Stimulated activated CD8-positive, alpha-beta memory T cell treated with anti-CD3 and anti-CD28 coated beads, Interleukin-2, amount 100 ng/mL, for 1 hour (primary cell): ENCODE results near the gene HNRNPD.
"Not testable (repeated sequence)": the region's sequence is repeated elsewhere in the genome, so short reads cannot be mapped to it uniquely, and the experiment has no call there.

ENCODE experiments used
- DNase-seq, 2 donors: peaks; one replicate each; pipeline ENCODE4 v3.0.0-alpha.2; 2020; ENCODE audit warnings: low read depth in 2 of 2

HNRNPD gene

DNA sequence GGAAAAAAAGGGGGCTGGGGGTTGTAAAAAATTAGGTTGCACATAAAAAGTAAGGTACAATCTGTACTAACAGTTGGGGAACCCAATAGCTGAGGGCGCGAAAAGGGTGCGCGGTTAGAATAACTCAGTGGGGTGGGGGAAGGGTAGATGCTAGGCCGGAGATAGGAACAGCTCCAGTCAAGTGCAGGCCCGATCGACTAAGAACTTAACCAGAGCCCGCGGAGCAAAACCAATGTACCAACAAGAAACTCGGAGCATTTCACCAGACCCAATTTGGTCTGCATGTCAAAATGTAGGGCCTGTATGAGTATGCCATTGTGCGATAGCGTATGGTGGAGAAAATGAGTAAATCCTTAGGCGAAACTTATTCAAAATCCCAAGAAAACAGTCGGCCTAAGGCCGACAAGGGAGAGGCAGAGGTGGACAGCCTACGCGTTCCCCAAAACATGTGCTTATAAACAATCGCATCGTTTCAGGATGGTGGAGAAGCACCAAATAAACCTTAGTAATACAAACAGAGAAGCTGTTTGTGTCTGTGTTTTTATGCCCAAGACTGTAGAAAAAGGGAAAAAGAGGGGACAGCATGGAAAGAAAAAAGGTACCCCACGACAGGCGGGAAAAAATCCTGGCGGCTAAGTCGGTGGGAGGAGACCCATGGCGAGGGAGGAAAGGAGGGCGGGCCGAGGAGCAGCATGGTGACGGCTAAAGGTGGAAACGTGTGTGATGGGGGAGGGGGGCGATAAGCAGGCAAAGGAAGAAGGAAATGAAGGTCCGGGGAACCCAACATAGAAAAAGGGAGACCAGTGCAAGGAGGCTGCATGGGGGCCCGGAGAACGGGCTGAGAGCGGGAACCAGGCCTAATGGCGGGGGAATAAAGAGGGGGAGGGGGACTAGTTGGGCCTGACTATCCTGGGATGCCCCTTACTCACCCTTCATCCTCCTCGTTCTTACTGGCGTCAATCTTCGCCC, 990 bp downstream of the HNRNPD start:
- DNase-seq, result peak; percentile 35 to 45

DNA sequence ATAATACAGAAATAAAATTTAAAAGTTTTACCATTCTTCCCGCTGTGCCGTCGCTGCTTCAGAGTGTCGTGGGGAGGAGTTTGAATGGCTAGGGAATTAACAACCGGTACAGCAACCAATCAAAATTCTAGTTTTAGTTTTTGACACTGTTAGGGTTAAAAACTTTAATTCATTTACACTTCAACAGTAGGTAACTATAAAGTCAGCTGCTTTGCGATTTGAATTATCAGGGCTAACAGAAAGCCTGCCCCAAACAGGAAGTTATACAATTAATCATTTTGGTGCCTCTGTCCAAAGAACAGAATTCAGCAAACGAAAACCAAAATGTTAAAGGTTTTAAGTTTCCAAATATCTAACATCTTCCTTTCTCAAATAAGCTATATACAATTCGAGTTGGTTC, 2.3 kb downstream of the HNRNPD start:
- no peak for DNase-seq

DNA sequence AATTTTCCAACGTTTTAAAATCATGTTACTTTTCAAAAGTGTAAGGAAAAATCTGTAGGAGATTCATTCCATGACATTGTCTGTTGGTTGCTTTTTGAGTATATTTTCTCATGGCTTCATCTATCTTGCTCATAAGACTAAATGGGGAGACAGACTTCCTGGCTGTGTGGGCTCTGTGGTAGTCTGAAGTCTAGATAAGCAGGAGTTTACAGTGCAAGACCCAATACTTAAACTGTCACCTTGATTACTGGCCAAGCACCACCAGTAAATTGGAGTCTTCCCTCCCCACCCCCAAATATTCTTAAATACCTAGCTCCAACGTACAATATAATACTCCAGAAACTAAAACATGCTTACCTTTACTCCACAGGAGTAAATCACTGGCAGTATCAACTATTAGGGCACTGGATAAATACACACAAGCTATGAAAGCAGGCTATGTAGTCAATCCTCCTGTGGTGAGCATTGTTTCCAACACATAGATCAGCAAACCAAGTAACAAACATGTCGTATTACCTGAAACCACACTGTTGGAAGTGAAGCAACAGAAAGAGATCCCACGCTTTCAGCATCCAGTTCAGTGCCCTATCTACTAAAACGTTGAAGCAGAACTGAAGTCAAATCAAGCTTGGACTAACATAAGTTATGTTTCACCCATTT, 6.2 kb downstream of the HNRNPD start:
- no peak for DNase-seq

DNA sequence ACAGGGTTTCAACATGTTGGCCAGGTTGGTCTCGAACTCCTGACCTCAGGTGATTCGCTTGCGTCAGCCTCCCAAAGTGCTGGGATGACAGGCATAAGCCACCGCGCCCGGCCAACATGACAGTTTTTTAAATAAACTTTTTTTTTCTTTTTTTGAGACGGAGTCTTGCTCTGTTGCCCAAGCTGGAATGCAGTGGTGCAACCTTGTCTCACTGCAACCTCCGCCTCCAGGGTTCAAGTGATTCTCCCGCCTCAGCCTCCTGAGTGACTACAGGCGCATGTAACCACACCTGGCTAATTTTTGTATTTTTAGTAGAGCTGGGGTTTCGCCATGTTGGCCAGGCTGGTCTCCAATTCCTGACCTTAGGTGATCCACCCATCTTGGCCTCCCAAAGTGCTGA, 7.4 kb downstream of the HNRNPD start:
- not testable (repeated sequence) for DNase-seq

DNA sequence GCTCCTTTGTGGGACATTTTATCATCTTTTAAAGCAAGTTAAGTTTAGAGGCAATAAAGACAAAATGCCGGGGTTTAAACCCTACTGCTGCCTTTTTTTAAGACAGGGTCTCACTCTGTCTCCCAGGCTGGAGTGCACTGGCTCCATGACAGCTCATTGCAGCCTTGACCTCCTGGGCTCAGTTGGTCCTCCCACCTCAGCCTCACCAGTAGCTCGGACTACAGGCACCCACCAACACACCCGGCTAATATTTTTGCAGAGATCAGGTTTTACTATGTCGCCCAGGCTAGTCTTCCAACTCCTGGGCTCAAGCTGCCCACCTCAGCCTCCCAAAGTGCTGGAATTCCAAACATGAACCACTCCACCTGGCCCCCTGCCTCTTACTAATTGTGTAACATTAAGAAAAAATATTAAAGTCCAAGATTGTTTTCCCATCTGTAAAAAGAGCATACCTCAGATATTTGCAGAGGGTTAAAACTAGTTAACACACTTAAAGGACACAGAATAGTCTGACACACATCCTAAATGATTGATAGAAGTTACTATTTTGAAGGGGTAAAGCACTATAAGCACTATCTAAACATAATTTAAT, 9.8 kb downstream of the HNRNPD start:
- no peak for DNase-seq

DNA sequence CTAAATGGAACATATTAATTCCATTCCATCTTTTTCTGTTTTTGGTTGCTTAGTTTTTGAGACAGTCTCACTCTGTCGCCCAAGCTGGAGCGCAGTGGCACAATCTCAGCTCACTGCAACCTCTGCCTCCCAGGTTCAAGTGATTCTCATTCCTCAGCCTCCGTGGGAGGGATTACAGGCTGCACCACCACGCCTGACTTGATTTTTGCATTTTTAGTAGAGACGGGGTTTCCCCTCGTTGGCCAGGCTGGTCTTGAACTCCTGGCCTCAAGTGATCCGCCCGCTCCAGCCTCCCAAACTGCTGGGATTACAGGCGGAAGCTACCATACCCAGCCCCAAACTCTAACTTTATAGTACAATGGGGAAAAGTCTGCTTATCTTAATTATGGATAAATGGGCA, 11.2 kb downstream of the HNRNPD start:
- DNase-seq, result no peak

DNA sequence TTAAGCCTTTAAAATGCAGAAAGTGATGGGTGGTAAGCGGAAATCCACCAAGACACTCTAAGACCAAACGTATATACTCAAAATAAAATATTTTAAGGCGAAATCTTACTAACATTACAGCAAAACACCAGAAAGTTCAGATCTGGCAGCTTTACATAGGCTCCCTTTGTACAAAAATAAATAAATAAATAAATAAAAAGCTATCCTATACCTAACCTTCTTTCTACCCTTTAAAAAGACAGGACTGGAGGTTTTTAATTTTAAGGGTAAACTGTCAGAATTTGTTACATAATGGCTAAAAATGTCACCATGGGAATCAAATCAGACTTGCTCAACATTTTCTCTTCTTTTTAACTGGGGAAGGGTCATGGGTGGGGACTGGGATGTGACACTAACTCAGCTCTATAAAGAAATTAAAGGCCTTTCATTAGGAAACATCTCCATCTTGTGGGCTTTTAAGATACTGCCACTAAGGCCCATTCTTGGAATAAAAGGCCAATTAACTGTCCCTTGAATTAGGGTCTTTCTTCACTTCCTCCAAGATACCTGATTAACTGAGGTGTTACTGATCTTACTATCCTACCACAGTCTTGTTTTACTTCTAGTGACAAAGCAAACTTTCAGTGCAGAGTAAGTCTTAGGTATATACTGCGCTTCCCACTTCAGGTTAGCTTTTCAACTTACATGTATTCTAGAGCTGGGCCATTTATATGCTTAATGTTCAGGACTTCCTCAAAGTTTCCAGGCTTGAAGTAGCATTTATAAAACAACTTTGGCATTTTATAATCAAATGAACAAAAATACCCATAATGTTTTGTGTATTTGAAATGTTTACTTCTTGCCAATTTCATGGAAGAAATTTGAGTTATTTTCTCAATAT, 13.3 kb downstream of the HNRNPD start:
- no peak for DNase-seq

DNA sequence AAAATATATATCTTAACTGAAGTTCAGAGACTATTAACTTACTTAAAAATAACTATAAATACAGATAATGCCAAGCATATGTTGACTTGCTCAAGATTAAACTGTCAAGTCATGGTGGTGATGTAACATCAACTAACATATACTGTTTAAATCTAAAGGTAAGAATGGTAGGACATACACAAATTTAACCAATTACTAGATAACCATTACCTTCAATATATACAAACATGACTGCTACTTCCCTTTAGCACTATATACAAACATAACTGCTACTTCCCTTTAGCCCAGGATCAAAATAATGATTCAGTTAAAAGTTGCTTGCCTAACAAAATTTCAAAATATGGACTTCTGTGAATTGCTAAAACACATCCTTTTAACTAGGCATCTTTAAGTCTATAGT, 14.9 kb downstream of the HNRNPD start:
- no peak for DNase-seq

DNA sequence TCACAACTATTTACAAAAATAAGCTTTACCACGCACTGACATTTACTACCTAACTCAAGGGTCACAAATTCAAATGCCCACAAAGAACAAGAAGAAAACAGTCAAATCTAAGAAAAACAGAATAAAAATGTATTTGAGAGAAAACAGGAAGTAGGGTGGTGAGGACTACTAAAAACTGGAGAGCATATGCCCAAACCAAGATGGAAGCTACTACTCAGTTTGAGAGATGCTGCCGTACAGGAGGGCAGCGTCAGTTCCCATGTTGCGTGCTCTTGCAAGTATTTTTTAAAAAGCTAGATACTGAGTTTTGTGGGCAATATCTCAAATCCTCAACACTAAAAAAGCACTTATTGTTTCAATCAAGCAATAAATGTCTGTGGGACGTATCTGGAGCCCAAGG, 16.2 kb downstream of the HNRNPD start:
- DNase-seq, result no peak

DNA sequence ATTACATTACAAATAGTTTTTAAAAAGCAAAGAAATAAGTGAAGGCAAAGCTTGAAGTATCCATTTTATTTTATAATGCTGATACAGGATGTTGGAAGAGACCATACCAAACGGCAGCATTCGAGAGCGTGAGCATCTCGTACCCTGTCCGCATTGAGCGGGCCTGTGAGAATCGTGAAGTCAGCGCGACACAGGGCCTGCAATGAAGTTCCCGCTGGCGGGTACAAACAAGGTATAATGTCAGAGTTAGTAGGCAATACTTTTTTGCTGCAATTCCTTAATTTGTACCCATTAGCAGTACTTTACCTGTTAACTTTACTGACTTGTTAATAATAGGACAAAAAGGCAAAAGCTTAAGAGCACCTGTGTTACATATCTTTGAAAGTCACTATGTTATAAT, 19.0 kb downstream of the HNRNPD start:
- DNase-seq, result no peak

DNA sequence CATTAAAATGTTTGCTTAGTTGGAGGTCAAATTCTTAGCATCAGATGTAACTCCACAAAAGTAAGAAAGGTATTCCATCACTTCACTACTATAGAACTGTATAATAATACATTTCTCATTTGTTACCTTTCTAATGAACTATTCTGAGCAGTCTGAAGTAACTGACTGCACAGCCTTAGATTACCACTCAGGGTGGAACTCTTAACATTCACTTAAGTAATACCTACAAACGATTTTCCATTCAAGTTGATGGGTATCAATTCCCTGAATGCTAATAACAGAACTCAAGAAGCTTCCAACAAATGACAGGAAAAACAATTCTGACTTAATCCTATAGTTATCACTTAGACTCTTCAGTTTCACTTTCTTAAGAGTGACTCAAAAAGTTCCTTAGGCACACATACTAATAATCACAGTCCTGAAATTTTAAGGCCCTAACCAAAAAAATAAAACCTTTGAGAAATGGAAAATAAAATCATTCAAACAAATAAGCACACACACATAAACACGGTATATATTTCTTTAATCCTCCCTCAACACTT, 20.9 kb downstream of the HNRNPD start:
- DNase-seq, result no peak

DNA sequence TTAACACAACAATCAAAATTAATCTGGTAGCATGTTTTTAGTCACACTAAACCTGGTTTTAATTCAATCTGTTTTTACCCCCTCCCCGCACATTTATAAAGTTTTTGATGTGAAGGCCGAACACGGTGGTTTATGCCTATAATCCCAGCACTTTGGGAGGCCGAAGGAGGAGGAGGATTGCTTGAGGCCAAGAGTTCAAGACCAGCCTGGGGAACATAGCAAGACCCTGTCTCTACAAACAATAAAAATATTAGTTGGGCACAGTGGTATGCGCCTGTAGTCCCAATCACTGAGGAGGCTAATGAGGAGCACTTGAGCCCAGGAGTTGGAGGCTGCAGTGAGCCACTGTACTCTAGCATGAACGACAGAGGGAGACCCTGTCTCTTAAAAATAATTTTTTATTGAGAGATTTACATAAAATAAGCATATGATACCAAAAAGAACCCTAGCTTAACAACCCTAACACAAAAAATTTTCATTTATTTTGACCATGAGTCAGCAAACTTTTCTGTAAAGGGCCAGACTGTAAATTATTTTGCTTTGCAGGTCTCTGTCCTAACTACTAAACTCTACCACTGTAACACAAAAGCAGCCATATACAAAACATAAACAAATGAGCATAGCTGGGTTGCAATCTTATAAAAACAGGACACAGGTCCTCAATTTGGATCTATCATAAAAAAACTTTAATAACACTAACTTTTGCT, 21.5 kb downstream of the HNRNPD start:
- DNase-seq, result no peak

DNA sequence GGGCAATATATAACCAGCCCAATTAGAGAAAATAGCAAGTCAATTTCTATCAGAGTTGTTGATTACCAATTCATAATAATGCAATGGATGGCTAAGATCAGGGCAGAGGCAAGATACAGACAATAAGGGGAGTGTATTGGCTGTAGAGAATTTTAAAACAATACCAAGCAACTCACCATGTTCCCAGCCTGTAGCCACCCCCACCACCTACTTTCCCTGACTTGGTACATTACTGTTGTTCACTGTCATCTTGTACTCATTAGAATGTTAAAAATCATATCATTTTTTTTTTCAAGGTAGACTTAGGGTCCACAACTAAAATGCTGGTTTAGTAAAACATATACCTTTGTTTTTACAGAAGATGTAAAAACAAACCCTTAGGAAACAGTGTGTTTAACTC, 27.7 kb downstream of the HNRNPD start:
- DNase-seq, result no peak

DNA sequence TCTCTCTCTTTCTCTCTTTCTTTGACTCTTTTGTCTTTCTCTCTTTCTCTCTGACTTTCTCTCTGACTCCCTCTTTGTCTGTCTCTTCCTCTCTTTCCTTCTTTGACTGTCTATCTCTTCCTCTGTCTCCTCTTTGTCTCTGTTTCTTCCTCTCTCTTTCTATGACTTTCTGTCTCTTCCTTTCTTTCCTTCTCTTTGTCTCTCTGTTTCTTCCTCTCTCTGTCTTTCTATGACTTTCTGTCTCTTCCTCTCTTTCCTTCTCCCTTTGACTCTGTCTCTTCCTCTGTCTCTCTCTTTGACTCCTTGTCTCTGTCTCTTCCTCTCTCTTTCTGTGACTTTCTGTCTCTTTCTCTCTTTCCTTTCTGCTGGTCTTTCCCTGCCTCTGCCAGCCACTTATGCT, 38.7 kb downstream of the HNRNPD start:
- DNase-seq, result no peak

DNA sequence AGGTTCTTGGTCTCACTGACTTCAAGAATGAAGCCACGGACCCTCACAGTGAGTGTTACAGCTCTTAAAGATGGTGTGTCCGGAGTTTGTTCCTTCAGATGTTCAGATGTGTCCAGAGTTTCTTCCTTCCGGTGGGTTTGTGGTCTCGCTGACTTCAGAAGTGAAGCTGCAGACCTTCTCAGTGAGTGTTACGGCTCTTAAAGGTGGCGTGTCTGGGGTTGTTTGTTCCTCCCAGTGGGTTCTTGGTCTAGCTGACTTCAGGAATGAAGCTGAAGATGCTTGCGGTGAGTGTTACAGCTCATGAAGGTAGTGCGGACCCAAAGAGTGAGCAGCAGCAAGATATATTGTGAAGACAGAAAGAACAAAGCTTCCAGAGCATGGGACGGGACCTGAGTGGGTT, 40.1 kb downstream of the HNRNPD start:
- not testable (repeated sequence) for DNase-seq

DNA sequence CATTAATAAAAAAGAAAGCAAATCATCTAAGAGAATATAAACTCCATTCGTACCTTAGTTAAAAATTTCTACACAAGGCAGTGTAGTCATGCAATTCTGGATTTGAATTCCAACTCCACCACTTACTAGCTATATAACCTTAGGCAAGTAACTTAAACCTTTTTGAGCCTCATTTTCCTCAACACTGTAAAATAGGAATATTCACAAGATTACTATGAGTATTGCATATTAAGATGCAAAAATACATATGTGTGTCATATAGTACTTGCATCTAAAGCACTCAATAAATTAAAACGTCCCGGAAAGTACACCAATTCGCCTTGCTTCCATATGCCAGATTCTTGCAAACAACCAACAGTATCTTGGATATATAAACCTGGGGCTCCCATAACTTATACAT, 42.0 kb downstream of the HNRNPD start:
- no peak for DNase-seq

DNA sequence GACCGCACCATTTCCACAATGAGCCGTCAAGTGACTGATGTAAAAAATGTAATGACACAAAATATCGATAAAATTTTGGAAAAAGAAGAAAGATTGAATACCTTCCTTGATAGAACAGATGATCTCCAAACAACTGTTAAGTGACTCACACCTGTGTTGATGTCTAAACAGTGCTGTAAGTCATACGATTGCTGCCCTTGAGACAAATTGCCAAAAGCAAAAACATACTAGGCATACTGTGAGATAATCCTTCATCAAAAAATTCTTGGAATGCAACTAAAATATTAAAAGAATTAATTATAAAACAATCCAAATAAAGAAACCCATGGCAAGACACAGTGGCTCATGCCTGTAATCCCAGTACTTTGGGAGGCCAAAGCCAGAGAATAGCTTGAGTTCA, 53.4 kb downstream of the HNRNPD start:
- DNase-seq, result no peak

DNA sequence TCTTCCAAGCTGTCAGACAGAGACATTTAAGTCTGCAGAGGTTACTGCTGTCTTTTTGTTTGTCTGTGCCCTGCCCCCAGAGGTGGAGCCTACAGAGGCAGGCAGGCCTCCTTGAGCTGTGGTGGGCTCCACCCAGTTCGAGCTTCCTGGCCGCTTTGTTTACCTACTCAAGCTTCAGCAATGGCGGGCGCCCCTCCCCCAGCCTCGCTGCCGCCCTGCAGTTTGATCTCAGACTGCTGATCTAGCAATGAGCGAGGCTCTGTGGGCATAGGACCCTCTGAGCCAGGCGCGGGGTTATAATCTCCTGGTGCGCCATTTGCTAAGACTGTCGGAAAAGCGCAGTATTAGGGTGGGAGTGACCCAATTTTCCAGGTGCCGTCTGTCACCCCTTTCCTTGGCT, 70.7 kb downstream of the HNRNPD start:
- DNase-seq, result not testable (repeated sequence)
